Ramos (cell line): ENCODE results near the gene NCF1.
"Not testable (repeated sequence)": the region's sequence is repeated elsewhere in the genome, so short reads cannot be mapped to it uniquely, and the experiment has no call there.

Source experiments
- in situ Hi-C: fragments of 300-500 bp; cut with MboI; formaldehyde crosslinking; loops from one replicate; pipeline ENCODE4 v1.14.3; 2022; ENCODE audit warnings: low sequenced_read_pairs; ENCODE audit not compliant: unreplicated experiment

The NCF1 gene

DNA sequence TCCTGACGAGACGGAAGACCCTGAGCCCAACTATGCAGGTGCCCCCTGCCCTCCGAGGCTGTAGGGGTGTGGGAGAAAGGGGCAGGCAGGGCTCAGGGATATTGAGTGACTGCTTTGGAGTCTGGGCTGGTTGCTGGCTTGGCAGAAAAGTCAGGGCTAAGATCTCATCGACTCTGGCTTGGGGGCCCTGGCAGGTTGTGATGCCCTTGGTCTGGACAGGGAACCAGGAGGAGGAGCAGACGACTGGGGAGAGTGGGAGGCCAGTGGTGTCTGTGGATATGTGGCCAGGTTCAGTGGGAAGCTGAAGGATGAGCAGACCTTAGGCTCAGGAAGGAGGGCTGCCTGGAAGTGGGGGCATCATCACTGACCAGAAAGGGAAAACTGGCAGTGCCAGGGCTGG, 9.8 kb downstream of the NCF1 start:
- in situ Hi-C loops: not testable (repeated sequence)

DNA sequence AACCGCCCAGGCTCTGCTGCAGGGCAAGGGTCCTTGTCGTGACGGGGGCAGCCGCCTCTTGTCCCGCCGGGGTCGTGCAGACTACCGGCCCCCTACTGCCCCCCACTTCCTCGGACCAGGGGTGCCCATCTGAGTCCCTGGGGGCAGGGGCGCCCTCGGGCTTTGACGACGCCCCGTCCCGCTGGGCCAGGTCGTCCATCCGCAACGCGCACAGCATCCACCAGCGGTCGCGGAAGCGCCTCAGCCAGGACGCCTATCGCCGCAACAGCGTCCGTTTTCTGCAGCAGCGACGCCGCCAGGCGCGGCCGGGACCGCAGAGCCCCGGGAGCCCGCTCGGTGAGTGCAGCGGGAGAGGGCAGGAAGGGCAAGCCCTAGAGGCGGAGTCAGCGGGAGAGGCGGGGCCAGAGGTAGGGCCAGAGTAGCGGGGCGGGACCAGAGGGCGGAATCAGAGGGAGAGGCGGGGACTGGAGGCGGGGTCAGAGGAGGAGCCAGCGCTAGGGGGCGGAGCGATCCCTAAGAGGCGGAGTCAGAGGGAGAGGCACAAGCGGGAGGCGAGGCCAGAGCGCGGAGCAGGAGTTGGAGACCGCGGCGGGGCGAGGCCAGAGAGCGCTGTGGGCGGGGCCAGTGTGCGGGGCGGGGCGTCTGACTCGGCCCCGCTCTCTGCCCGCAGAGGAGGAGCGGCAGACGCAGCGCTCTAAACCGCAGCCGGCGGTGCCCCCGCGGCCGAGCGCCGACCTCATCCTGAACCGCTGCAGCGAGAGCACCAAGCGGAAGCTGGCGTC, 14.7 kb downstream of the NCF1 start:
- in situ Hi-C loops: not testable (repeated sequence)

DNA sequence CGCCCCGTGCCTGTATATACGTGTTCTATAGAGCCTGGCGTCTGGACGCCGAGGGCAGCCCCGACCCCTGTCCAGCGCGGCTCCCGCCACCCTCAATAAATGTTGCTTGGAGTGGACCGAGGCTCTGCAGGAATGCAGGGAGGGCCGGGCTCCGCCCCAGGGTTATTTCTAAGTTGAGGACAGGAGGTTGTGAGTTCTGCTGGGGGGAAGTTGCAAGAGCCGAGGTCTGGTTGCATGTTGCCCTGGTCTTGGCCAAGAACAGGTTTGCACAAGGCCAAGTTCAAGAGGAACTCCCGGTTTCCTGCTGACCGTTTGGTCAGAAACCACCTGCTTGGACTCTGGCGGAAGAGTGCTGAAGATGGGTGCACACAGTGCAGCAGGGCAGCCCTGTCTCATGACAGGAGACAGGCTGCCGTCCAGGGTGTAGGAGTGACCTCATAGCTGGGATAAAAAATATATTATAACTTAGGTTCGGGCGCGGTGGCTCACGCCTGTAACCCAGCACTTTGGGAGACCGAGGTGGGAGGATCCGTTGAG, 15.5 kb downstream of the NCF1 start:
- in situ Hi-C loops: not testable (repeated sequence)

- in situ Hi-C loops: not testable (repeated sequence)
Observed at GRCh38 chr7:74797848-74798622, 24.2 kb downstream of the NCF1 start.

GRCh38 chr7:74798644-74799043, 24.8 kb downstream of the NCF1 start:
- in situ Hi-C loops: not testable (repeated sequence)

DNA sequence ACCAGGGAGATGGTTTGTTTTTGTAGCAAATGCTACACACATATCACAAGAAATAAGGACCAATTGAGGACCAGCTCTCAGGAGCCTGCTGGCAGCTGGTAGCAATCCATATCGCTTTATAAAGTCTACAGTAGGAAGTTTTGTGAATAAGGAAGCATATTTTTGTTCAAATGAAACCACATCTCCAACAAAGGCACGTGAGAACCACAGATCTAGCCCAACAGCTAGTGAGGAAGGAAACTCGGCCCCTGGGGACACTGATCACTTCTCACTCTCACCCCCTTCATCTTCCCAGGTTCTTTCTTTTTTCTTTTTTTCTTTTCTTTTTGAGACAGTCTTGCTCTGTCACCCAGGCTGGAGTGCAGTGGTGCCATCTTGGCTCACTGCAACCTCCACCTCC, 42.1 kb downstream of the NCF1 start:
- in situ Hi-C loops: not testable (repeated sequence)

GRCh38 chr7:74820146-74820805, 46.5 kb downstream of the NCF1 start:
- in situ Hi-C loops: not testable (repeated sequence)

GRCh38 chr7:74821259-74821658, 47.4 kb downstream of the NCF1 start:
- in situ Hi-C loops: not testable (repeated sequence)

DNA sequence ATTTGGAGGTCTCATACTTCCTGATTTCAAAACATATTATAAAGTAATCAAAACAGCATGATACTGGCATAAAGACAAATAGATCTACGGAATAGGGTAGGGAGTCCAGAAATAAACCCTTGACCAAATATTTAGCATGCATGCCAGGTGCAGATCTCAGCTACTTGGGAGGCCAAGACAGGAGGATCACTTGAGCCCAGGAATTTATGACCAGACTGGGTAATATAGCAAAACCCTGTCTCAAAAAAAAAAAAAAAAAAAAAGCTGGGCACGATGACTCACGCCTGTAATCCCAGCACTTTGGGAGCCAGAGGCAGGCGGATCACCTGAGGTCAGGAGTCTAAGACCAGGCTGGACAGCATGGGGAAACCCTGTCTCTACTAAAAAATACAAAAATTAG, 56.1 kb downstream of the NCF1 start:
- in situ Hi-C loops: not testable (repeated sequence)

GRCh38 chr7:74830411-74830810, 56.6 kb downstream of the NCF1 start:
- in situ Hi-C loops: not testable (repeated sequence)
